Measurements from ENCODE around the gene PLEKHG7. TPM values are rescaled to one million over a fixed set of nuclear protein-coding genes. Genes with fewer than 3 reads are reported as not detected.

Gene PLEKHG7
- total and polyA plus RNA-seq, 9 of the 15 experiments (the other 6 are each of a cell fraction or from before 2014, with no cell fraction given): 0.03 TPM; not detected in 8

GRCh38 chr12:92784356-92784755, 81.6 kb downstream of the PLEKHG7 start (continued):
- no peak for TF ChIP-seq ARID3A (IDR thresholded peaks at IDR 0.05; ENCODE audit: borderline replicate concordance, low read depth, low read length)
- TF ChIP-seq TSC22D4 (tag; IDR thresholded peaks at IDR 0.05): no peak
- TF ChIP-seq MXD1 (CRISPR knock-in tag; IDR thresholded peaks at IDR 0.05; ENCODE audit: borderline replicate concordance, poor library complexity, severe bottlenecking): no peak
- no peak for TF ChIP-seq MCM5 (IDR thresholded peaks at IDR 0.05; ENCODE audit: low read depth)
- TF ChIP-seq CREB5 (CRISPR knock-in tag; IDR thresholded peaks at IDR 0.05): no peak
- TF ChIP-seq PURB (CRISPR knock-in tag; IDR thresholded peaks at IDR 0.05; ENCODE audit: low read depth): no peak
- no peak for TF ChIP-seq KLF16 (IDR thresholded peaks at IDR 0.05)
- no peak for TF ChIP-seq DDX20 (tag; IDR thresholded peaks at IDR 0.05; ENCODE audit: low read depth)
- TF ChIP-seq FOS (IDR thresholded peaks at IDR 0.05; ENCODE audit: extremely low read depth, insufficient read length): no peak
- no peak for TF ChIP-seq TRIM28 (IDR thresholded peaks at IDR 0.05)
